WTC11 (cell line): ENCODE data around the gene TCEAL3. TPM values are rescaled to one million over a fixed set of nuclear protein-coding genes. Genes with fewer than 3 reads are reported as not detected.

Experiments used
- ATAC-seq: fragments of 200-7000 bp; cut with Tn5 transposase; 2 replicates; pipeline ENCODE4 v1.10.0; 2021; ENCODE audit warnings: mild to moderate bottlenecking, moderate library complexity
- CTCF ChIA-PET: fragments of 300-600 bp; sonication (Branson Sonifier 250); formaldehyde crosslinking; loops from one replicate; lab custom pipeline; 2021; ENCODE audit warnings: antibody characterized with exemption; lab: Charles Lee
- POLR2A ChIA-PET: fragments of 350-600 bp; sonication (Branson Sonifier 250); formaldehyde crosslinking; loops from one replicate; lab custom pipeline; 2021; ENCODE audit warnings: antibody characterized with exemption; lab: Charles Lee
- DNase-seq: peaks from one replicate; pipeline ENCODE4 v3.0.0; 2021; ENCODE audit warnings: low spot score
- H3K27ac Mint-ChIP-seq: 2 replicates; pipeline ENCODE4 v1.8.0; 2021; ENCODE audit warnings: mixed read lengths
- H3K27me3 Mint-ChIP-seq: 2 replicates; pipeline ENCODE4 v1.8.0; 2021; ENCODE audit warnings: low read depth, mild to moderate bottlenecking, moderate library complexity, mixed read lengths
- H3K36me3 Mint-ChIP-seq: 2 replicates; pipeline ENCODE4 v1.8.0; 2021; ENCODE audit warnings: mixed read lengths
- H3K4me1 Mint-ChIP-seq: 2 replicates; pipeline ENCODE4 v1.8.0; 2022; ENCODE audit warnings: mixed read lengths
- H3K4me3 Mint-ChIP-seq: 2 replicates; pipeline ENCODE4 v1.8.0; 2021; ENCODE audit warnings: mild to moderate bottlenecking, moderate library complexity, mixed read lengths
- H3K9me3 Mint-ChIP-seq: 2 replicates; pipeline ENCODE4 v1.8.0; 2021; ENCODE audit warnings: mixed read lengths
- ATF1 ChIP-seq: sonication (generic); formaldehyde crosslinking; IDR thresholded peaks from 2 replicates; pipeline ENCODE4 v1.8.1; 2023; ENCODE audit warnings: mild to moderate bottlenecking, moderate library complexity, missing genetic modification reagents
- CREM ChIP-seq: sonication (generic); formaldehyde crosslinking; IDR thresholded peaks from 2 replicates; pipeline ENCODE4 v1.8.1; 2022; ENCODE audit warnings: mild to moderate bottlenecking, missing genetic modification reagents, moderate library complexity
- CTCF ChIP-seq: fragments of 200-600 bp; IDR thresholded peaks from 2 replicates; pipeline ENCODE4 v1.8.0; 2022; ENCODE audit warnings: antibody characterized with exemption
- E2F5 ChIP-seq: sonication (generic); formaldehyde crosslinking; IDR thresholded peaks from 2 replicates; pipeline ENCODE4 v1.8.1; 2022; ENCODE audit warnings: mild to moderate bottlenecking, moderate library complexity, missing genetic modification reagents
- ERG ChIP-seq: fragments of 250-450 bp; sonication (Bioruptor Pico); IDR thresholded peaks from 2 replicates; pipeline ENCODE4 v1.8.0; 2021; ENCODE audit warnings: mild to moderate bottlenecking
- FOXP4 ChIP-seq: sonication (generic); formaldehyde crosslinking; IDR thresholded peaks from 2 replicates; pipeline ENCODE4 v1.8.0; 2022; ENCODE audit warnings: mild to moderate bottlenecking, missing genetic modification reagents
- GRHL2 ChIP-seq: fragments of 250-450 bp; sonication (Bioruptor Pico); IDR thresholded peaks from 2 replicates; pipeline ENCODE4 v1.8.0; 2022; ENCODE audit warnings: mild to moderate bottlenecking, moderate library complexity; ENCODE audit not compliant: insufficient replicate concordance, severe bottlenecking
- MAX ChIP-seq: sonication (generic); formaldehyde crosslinking; IDR thresholded peaks from 2 replicates; pipeline ENCODE4 v1.8.0; 2022; ENCODE audit warnings: mild to moderate bottlenecking, missing genetic modification reagents
- PREB ChIP-seq: sonication (generic); formaldehyde crosslinking; IDR thresholded peaks from 2 replicates; pipeline ENCODE4 v1.8.1; 2022; ENCODE audit warnings: mild to moderate bottlenecking, missing genetic modification reagents, moderate library complexity, borderline replicate concordance
- PRRX2 ChIP-seq: fragments of 250-450 bp; sonication (Bioruptor Pico); IDR thresholded peaks from 2 replicates; pipeline ENCODE4 v1.8.0; 2021; ENCODE audit warnings: mild to moderate bottlenecking
- RORB ChIP-seq: fragments of 250-450 bp; sonication (Bioruptor Pico); IDR thresholded peaks from 2 replicates; pipeline ENCODE4 v1.9.0; 2021; ENCODE audit warnings: mild to moderate bottlenecking
- SP1 ChIP-seq: sonication (generic); formaldehyde crosslinking; conservative IDR thresholded peaks from 2 replicates; pipeline ENCODE4 v1.8.1; 2022; ENCODE audit warnings: missing genetic modification reagents
- TP53 ChIP-seq: sonication (generic); formaldehyde crosslinking; IDR thresholded peaks from 2 replicates; pipeline ENCODE4 v1.8.1; 2023; ENCODE audit warnings: mild to moderate bottlenecking, missing genetic modification reagents
- USF1 ChIP-seq: sonication (generic); formaldehyde crosslinking; IDR thresholded peaks from 2 replicates; pipeline ENCODE4 v1.8.0; 2022; ENCODE audit warnings: mild to moderate bottlenecking, missing genetic modification reagents
- ZBTB43 ChIP-seq: sonication (generic); formaldehyde crosslinking; IDR thresholded peaks from 2 replicates; pipeline ENCODE4 v1.8.1; 2023; ENCODE audit warnings: mild to moderate bottlenecking, missing genetic modification reagents
- ZNF263 ChIP-seq: sonication (generic); formaldehyde crosslinking; IDR thresholded peaks from 2 replicates; pipeline ENCODE4 v1.8.1; 2022; ENCODE audit warnings: low read depth, mild to moderate bottlenecking, moderate library complexity, missing genetic modification reagents
- ZNF532 ChIP-seq: fragments of 250-450 bp; sonication (Bioruptor Pico); IDR thresholded peaks from 2 replicates; pipeline ENCODE4 v1.9.0; 2021; ENCODE audit warnings: mild to moderate bottlenecking, borderline replicate concordance
- ZSCAN18 ChIP-seq: fragments of 250-450 bp; sonication (Bioruptor Pico); IDR thresholded peaks from 2 replicates; pipeline ENCODE4 v2.1.2; 2022; ENCODE audit warnings: mild to moderate bottlenecking, moderate library complexity
- total RNA-seq: library from RNA; stranded (reverse); gene quantifications from 3 replicates; pipeline ENCODE4 v1.2.3, GENCODE V29; 2021

Gene TCEAL3
- total RNA-seq, 1 experiment from 2014 or later = 9.3 TPM

- Mint-ChIP-seq H3K27me3 (peaks cover 9% of the 10 kb centered on the region), H3K9me3 (no peaks in the 10 kb centered on the region), H3K27ac (no peak overlapping the region), H3K4me1 (no peaks in the 10 kb centered on the region), H3K36me3 (no peaks in the 10 kb centered on the region), H3K4me3 (no peak overlapping the region)
- ChIA-PET CTCF (interaction anchor here (1.3 kb wide), 1 partner anchor 11 kb away, joined by 4 read pairs; no protein-coding TSS in a partner anchor), POLR2A (interaction anchor here (0.6 kb wide), 1 partner anchor 631 kb away, joined by 4 read pairs; no protein-coding TSS in a partner anchor)
- ATAC-seq (no peak), DNase-seq (no peak)
- no peak for TF ChIP-seq USF1 (CRISPR knock-in tag)
- no peak for TF ChIP-seq CREM
- TF ChIP-seq MAX (CRISPR knock-in tag) = no peak
- no peak for TF ChIP-seq ZSCAN18 (CRISPR knock-in tag)
- no peak for TF ChIP-seq PREB (CRISPR knock-in tag)
- no peak for TF ChIP-seq ZNF263 (CRISPR knock-in tag)
- no peak for TF ChIP-seq ATF1 (CRISPR knock-in tag)
- TF ChIP-seq GRHL2 (CRISPR knock-in tag) = no peak
- no peak for TF ChIP-seq CTCF
- no peak for TF ChIP-seq E2F5 (CRISPR knock-in tag)
- TF ChIP-seq SP1 = no peak
These were observed 32.8 kb downstream of the TCEAL3 start for GRCh38 chrX:103640401-103641155.

- 0 out of 2 replicates have a peak, but pooled peaks cover 5% of the 10 kb centered on the region for H3K9me3 Mint-ChIP-seq
- POLR2A ChIA-PET = no interaction called here
- DNase-seq (no peak), ATAC-seq (no peak)
- H3K4me3 Mint-ChIP-seq = no peak overlapping the region
- CTCF ChIA-PET = interaction anchor here (0.5 to 1.7 kb wide), 2 partner anchors 14 to 124 kb away, joined by 3 to 4 read pairs; no protein-coding TSS in a partner anchor
- H3K27me3 Mint-ChIP-seq = peaks cover 18% of the 10 kb centered on the region
- no peaks in the 10 kb centered on the region for H3K4me1 Mint-ChIP-seq
- H3K27ac Mint-ChIP-seq = no peak overlapping the region
- H3K36me3 Mint-ChIP-seq = no peaks in the 10 kb centered on the region
- no peak for TF ChIP-seq PRRX2 (CRISPR knock-in tag)
- no peak for TF ChIP-seq ZBTB43
- TF ChIP-seq FOXP4 (CRISPR knock-in tag) = no peak
- TF ChIP-seq TP53 = no peak
- TF ChIP-seq ZNF532 (CRISPR knock-in tag) = no peak
- no peak for TF ChIP-seq RORB
- no peak for TF ChIP-seq ERG (CRISPR knock-in tag)
These were observed 36.4 kb downstream of the TCEAL3 start for GRCh38 chrX:103644125-103644524.
